ENCODE results near the gene ABHD4.

DNA sequence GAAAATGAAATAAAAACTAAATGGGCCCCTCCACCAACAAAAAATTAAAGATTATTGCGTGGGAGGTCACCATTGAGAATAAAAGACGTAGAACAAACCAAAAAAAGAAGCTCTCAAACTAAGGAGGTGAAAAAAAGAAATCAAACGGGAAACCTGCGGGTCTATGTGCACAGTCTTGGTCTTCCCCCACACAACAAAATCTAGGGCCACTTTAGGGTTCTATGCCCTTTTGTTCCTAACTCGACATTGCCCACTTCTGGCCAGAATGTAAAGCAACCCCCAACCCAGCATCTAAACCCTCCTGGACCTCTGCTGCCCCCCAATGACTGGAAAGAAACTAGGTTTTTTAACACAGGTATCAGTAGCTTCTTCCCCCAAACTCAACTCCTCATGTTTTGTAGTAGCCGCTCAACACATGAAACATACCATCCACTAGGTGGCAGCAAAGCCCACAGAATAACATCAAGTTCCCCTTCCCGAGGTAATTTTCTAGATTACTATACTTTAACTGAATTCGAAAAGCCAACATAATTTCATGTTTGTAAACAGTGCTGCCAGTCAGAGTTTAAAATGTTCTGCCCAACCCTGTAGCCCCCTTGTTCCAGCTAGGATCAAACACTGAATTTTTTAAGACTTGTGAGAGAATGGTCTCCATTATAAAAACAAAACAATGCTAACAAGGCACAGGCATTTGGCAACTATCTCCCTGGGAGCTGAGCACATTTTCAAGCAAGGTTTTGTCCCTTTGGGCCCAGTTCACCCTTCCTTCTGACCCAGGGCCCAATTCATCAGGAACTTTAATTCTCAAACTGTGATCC is 27.8 kb upstream of the ABHD4 start:
- TF ChIP-seq, protein P1, sequence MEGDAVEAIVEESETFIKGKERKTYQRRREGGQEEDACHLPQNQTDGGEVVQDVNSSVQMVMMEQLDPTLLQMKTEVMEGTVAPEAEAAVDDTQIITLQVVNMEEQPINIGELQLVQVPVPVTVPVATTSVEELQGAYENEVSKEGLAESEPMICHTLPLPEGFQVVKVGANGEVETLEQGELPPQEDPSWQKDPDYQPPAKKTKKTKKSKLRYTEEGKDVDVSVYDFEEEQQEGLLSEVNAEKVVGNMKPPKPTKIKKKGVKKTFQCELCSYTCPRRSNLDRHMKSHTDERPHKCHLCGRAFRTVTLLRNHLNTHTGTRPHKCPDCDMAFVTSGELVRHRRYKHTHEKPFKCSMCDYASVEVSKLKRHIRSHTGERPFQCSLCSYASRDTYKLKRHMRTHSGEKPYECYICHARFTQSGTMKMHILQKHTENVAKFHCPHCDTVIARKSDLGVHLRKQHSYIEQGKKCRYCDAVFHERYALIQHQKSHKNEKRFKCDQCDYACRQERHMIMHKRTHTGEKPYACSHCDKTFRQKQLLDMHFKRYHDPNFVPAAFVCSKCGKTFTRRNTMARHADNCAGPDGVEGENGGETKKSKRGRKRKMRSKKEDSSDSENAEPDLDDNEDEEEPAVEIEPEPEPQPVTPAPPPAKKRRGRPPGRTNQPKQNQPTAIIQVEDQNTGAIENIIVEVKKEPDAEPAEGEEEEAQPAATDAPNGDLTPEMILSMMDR (conservative IDR thresholded peaks at IDR 0.05; ENCODE audit: low read length), result peak; percentile 100
- TF ChIP-seq EZH2phosphoT487 (IDR thresholded peaks at IDR 0.05; ENCODE audit: borderline replicate concordance), result no peak
